ENCODE results near the gene ACSM2B.

DNA sequence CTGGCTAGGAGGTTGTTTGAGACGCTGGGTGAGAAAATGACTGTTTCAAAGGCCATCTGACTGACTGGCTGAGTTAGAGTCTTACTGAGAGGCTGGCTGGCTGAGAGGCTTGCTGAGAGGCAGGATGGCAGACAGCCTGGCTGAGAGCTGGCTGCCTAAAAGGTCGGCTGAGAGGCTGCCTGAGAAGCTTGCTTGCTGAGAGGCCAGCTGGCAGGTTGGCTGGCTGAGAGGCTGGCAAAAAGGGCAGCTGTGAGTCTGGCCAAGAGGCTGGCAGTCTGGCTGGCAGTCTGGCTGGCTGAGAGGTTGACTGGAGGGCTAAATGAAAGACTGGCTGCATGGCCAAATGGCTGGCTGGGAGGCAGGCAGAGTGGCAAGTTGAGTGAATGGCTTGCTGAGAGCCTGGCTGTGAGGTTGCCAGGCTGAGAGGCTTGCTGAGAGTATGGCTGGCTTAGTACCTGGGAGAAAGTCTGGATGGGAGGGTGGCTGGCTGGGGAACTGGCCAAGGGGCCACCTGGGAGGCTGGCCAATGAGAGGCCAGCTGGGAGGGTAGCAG lies 35.3 kb upstream of the ACSM2B start:
- TF ChIP-seq, protein P1, sequence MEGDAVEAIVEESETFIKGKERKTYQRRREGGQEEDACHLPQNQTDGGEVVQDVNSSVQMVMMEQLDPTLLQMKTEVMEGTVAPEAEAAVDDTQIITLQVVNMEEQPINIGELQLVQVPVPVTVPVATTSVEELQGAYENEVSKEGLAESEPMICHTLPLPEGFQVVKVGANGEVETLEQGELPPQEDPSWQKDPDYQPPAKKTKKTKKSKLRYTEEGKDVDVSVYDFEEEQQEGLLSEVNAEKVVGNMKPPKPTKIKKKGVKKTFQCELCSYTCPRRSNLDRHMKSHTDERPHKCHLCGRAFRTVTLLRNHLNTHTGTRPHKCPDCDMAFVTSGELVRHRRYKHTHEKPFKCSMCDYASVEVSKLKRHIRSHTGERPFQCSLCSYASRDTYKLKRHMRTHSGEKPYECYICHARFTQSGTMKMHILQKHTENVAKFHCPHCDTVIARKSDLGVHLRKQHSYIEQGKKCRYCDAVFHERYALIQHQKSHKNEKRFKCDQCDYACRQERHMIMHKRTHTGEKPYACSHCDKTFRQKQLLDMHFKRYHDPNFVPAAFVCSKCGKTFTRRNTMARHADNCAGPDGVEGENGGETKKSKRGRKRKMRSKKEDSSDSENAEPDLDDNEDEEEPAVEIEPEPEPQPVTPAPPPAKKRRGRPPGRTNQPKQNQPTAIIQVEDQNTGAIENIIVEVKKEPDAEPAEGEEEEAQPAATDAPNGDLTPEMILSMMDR (IDR thresholded peaks at IDR 0.05): no peak
- TF ChIP-seq POLR2A (IDR thresholded peaks at IDR 0.05): no peak
